Fibroblast of pulmonary artery (primary cell): Measurements from ENCODE around the gene WWP2.
"Not testable (repeated sequence)": the region's sequence is repeated elsewhere in the genome, so short reads cannot be mapped to it uniquely, and the experiment has no call there.

Experiments
- DNase-seq: peaks from one replicate; pipeline ENCODE4 v3.0.0-alpha.2; 2010; ENCODE audit warnings: low read depth
- H3K4me3 ChIP-seq: replicated peaks from 2 replicates; pipeline ENCODE4 v1.5.1; 2011; ENCODE audit warnings: low read depth, mild to moderate bottlenecking, control low read depth, low read length, moderate library complexity
- TF ChIP-seq, protein P1 (sequence below): IDR thresholded peaks from 2 replicates; pipeline ENCODE4 v1.5.1; 2011; ENCODE audit warnings: mild to moderate bottlenecking, control low read depth, low read length, inconsistent platforms; ENCODE audit errors: missing control alignments

WWP2 gene

DNA sequence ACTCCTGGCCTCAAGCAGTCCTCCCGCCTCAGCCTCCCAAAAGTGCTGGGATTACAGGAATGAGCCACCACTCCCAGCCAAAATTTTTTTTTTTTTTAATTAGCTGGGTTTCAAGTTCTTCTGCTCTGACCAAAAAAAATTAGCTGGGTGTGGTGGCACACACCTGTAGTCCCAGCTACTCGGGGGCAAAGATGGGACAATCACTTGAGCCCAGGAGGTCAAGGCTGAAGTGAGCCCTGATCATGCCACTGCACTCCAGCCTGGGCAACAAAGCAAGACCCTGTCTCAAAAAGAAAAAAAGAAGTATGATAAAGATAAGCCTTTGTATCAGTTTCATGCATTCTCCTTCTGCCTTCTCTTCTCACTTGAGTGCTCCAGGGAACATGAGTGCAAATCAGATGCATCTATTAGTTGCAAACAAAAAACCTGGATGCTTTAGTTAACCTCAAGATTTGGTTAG lies 37.7 kb upstream of the WWP2 start:
- DNase-seq = no peak
- peak overlapping the region; percentile 75 for H3K4me3 ChIP-seq
- TF ChIP-seq, protein P1, sequence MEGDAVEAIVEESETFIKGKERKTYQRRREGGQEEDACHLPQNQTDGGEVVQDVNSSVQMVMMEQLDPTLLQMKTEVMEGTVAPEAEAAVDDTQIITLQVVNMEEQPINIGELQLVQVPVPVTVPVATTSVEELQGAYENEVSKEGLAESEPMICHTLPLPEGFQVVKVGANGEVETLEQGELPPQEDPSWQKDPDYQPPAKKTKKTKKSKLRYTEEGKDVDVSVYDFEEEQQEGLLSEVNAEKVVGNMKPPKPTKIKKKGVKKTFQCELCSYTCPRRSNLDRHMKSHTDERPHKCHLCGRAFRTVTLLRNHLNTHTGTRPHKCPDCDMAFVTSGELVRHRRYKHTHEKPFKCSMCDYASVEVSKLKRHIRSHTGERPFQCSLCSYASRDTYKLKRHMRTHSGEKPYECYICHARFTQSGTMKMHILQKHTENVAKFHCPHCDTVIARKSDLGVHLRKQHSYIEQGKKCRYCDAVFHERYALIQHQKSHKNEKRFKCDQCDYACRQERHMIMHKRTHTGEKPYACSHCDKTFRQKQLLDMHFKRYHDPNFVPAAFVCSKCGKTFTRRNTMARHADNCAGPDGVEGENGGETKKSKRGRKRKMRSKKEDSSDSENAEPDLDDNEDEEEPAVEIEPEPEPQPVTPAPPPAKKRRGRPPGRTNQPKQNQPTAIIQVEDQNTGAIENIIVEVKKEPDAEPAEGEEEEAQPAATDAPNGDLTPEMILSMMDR = no peak

DNA sequence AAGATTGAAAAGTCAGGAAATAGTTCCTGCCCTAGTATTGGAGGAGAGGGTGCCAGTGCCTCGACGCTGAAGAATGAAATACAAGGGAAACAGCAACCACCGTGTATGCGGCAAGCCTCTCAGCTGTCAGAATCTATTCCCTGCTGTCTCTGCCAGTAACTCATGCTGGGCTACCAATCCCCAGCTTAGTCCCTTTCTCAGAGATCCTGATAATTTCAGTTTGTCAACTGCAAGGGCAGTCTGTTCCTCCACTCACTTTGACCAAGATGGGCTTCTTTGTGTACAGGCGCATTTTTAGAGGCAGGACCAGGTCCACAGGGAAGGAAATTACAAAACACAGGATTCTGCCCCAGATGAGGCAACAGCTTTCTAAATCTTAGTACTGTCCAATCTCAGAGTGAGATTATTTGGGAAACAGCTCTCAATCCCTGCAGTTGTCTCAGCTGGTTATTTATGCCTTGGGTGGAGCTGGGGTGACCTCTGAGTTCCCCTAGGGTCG lies 37.1 kb upstream of the WWP2 start:
- TF ChIP-seq, protein P1 = no peak
- peak; percentile 31 for DNase-seq
- peak overlapping the region; percentile 75 for H3K4me3 ChIP-seq

DNA sequence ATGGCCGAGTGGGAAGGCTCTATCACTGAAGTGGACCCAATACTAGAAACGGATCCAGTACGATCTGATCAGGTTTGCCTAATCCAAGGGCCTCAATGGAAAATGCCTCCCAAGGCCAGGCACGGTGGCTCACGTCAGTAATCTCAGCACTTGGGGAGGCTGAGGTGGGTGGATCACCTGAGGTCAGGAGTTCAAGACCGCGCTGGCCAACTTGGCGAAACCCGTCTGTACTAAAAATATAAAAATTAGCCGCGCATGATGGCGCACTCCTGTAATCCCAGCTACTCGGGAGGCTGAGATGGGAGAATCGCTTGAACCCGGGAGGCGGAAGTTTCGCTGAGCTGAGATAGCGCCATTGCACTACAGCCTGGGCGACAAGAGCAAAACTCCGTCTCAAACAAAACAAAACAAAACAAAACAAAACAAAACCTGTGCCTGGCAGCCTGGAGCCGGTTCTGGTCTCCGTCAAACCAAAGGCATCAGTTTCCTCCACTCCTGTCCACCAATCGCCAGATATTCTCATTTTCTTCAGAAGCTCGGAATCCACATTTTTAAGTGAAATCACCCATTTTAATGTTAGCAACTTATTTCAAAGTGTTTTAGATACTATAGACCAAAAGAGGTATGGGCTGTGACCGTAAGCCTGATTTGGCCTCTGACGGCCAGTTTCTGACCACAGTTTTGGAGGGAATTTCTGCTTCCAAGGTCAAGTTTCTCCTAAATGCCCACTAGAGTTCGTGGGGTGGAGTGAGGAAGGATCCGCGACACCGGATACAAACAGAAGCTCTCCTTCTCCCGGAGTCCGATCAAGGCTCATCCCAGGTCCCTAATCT lies 36.4 kb upstream of the WWP2 start:
- DNase-seq = no peak
- peak overlapping the region; percentile 75 for H3K4me3 ChIP-seq

DNA sequence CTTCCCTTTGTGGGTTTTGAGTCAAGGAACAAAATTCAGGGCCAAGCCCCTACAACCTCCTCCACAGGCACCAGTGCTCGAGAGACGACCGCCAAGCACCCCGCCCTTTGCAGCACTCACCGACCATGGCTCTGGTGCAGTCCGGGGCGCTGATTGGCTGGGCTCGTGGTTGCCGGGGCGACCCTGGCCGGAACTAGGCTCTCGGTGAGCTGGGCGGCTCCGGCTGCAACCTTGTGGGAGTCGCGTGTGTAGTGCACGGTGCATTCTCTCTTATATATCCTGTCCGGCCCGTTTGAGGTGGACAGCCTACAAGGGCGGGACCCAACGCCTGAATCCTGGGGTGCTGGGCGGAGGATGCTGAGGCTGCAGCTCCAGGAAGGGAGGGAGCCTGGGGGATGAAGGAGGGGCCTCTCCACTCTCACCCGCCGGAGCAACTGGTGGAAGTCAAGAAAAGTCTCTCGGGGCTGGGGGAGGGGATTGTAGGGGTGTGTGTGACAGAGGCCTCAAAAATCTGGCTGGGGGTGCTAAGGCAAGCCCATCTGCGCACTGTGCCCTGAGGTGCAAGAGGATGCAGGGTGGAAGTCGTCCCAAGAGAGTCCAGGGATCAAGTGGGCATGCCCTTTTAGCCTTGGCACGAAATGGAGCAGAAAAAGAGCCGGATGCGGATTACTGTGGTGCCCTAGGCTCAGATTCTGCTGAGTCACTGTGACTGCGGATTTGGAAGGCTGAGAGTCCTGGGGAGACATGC lies 35.6 kb upstream of the WWP2 start, which contains the start of gene NQO1:
NQO1 (minus strand) TSS at position 248 of the 748 bp plus-strand sequence; CDS start at position 127, 121 bp downstream.
- TF ChIP-seq, protein P1 = no peak
- H3K4me3 ChIP-seq = peak within 1 kb of the TSS; percentile 75
- peak; percentile 99 for DNase-seq

More for the DNA sequence above, 36.4 kb upstream of the WWP2 start:
- TF ChIP-seq, protein P1 = no peak

DNA sequence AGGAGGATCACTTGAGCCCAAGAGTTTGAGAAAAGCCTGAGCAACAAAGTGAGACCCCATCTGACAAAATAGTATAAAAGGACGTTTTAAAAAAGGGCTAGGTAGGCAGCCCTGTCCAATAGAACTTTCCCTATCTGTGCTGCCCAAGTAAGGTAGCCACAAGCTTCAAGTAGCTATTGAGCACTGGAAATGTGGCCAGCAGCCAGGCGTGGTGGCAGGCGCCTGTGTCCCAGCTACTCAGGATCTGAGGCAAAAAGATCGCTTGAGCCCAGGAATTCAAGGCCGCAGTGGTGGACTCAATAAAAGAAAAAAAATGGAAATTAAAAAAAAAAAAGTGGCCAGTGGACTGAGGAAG lies 34.2 kb upstream of the WWP2 start:
- TF ChIP-seq, protein P1 = no peak
- H3K4me3 ChIP-seq = no peak overlapping the region
- no peak for DNase-seq

DNA sequence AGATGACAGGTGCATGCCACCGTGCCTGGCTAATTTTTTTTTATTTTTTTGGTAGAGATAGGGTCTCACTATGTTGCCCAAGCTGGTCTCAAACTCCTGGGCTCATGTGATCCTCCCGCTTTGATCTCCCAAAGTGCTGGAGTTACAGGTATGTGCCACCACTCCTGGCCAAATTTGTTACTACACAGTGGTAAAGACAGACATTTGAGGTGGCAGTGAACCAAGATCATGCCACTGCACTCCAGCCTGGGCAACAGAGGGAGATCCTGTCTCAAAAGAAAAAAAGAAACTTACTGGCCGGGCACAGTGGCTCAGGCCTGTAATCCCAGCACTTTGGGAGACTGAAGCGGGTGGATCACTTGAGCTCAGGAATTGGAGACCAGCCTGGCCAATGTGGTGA lies 33.1 kb upstream of the WWP2 start:
- not testable (repeated sequence) for DNase-seq, H3K4me3 ChIP-seq

DNA sequence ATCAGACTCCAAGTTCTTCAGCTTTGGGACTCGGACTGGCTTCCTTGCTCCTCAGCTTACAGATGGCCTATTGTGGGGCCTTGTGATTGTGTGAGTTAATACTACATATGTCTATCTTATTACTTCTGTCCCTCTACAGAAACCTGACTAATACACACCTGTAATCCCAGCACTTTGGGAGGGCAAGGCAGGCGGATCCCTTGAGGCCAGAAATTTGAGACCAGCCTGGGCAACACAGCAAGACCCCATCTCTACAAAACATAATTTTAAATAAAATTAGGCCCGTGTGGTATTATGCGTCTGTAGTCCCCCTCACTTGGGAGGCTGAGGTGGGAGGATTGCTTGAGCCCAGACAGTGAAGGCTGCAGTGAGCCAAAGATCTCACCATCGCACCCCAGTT lies 30.9 kb upstream of the WWP2 start:
- not testable (repeated sequence) for H3K4me3 ChIP-seq, DNase-seq

DNA sequence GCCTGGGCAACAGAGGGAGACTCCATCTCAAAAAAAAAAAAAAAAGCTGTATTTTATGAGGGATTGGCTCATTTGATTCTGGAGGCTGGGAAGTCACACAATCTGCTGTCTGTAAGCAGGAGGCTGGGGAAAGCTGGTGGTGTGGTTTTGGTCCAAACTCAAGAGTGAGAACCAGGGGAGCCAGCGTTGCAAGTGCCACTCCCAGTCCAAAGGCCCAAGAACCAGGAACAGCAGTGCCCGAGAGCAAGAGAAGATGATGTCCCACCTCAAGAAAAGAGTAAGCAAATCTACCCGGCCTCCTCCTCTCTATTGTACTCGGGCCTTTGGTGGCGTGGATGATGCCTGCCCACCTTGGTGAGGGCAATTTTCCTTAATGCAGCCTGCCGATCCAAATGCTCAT lies 30.0 kb upstream of the WWP2 start:
- H3K4me3 ChIP-seq = no peak overlapping the region
- TF ChIP-seq, protein P1 = no peak
- no peak for DNase-seq
